Suprapubic skin (tissue), 4 donors: Measurements from ENCODE around the gene DNAH11.

Experiments
- EP300 ChIP-seq: sonication (generic); formaldehyde crosslinking; IDR thresholded peaks from one replicate; pipeline ENCODE4 v1.6.1; 2017; ENCODE audit warnings: antibody characterized with exemption
- POLR2A ChIP-seq, 2 donors: fragments of 450-650 bp; IDR thresholded peaks; one replicate each; pipeline ENCODE4 v1.6.1; 2017; ENCODE audit warnings: antibody characterized with exemption in 2 of 2, mild to moderate bottlenecking in 2 of 2, moderate library complexity in 2 of 2
- POLR2AphosphoS5 ChIP-seq, 3 donors: sonication (generic); formaldehyde crosslinking; IDR thresholded peaks; one replicate each; pipeline ENCODE4 v1.6.1; 2017; ENCODE audit warnings: antibody characterized with exemption in 3 of 3
- TF ChIP-seq, protein P1 (sequence below), 2 donors: fragments of 200-600 bp in 1 of 2; fragments of 450-650 bp in 1 of 2; sonication (generic) in 1 of 2; IDR thresholded peaks; one replicate each; pipeline ENCODE4 v1.5.1; 2016 to 2019; ENCODE audit warnings: antibody characterized with exemption in 2 of 2, mild to moderate bottlenecking in 1 of 2, moderate library complexity in 1 of 2

DNA sequence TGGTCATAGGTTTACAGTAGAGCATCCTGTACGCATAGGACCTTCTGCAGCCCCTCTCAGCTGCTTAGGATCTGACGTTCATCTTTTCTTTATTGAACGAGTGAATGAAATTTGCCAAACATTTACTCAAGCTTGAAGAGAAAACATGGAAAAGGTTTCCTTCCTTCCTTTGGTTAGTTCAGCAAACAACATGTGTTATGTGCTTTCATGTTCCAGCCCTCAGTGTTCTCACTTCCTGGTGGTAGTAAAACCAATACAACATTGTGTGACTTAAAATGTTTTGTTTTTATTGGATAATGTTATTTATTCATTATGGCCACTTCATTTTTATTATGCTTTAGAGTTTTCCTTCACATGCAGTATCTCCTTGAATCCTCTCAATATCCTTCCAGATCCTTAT, 404.2 kb downstream of the DNAH11 start:
- TF ChIP-seq, protein P1, sequence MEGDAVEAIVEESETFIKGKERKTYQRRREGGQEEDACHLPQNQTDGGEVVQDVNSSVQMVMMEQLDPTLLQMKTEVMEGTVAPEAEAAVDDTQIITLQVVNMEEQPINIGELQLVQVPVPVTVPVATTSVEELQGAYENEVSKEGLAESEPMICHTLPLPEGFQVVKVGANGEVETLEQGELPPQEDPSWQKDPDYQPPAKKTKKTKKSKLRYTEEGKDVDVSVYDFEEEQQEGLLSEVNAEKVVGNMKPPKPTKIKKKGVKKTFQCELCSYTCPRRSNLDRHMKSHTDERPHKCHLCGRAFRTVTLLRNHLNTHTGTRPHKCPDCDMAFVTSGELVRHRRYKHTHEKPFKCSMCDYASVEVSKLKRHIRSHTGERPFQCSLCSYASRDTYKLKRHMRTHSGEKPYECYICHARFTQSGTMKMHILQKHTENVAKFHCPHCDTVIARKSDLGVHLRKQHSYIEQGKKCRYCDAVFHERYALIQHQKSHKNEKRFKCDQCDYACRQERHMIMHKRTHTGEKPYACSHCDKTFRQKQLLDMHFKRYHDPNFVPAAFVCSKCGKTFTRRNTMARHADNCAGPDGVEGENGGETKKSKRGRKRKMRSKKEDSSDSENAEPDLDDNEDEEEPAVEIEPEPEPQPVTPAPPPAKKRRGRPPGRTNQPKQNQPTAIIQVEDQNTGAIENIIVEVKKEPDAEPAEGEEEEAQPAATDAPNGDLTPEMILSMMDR (IDR thresholded peaks at IDR 0.05): no peak
- no peak for TF ChIP-seq EP300
- TF ChIP-seq POLR2A (IDR thresholded peaks at IDR 0.05): no peak
- TF ChIP-seq POLR2AphosphoS5 (IDR thresholded peaks at IDR 0.05): no peak
